Stimulated activated CD8-positive, alpha-beta memory T cell treated with anti-CD3 and anti-CD28 coated beads, Interleukin-7, amount 100 ng/mL, for 4 hours (primary cell): Measurements from ENCODE around the gene SIGLEC7.
A peak's percentile ranks its signal among the peaks of the same experiment; 100 is the strongest.

Experiments
- DNase-seq, 2 donors: peaks; one replicate each; pipeline ENCODE4 v3.0.0-alpha.2; 2020; ENCODE audit warnings: low read depth in 2 of 2

SIGLEC7 gene

DNA sequence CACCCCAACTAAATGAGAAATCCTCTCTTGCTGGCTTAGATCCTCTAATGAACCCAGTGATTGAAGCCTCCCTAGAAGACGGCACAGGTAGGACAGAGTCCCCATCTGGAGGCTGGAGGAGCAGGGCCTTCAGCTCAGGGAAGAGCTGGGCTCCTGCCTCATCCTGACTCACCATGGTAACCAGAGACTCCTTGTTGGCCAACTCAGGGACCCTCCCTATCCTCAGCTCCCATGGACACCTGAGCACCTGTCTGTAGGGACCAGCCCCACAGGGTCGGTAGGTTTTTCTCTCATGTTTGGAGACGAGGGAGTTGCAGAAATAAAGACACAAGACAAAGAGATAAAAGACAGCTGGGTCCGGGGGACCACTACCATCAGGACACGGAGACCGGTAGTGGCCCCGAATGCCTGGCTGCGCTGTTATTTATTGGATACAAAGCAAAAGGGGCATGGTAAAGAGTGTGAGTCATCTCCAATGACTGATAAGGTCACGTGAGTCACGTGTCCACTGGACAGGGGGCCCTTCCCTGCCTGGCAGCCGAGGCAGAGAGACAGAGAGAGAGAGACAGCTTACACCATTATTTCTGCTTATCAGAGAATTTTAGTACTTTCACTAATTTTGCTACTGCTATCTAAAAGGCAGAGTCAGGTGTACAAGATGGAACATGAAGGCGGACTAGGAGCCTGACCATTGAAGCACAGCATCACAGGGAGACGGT, 26.6 kb downstream of the SIGLEC7 start:
- no peak for DNase-seq

- DNase-seq: peak; percentile 32 to 45
Measured at GRCh38 chr19:51169283-51169918, 27.3 kb downstream of the SIGLEC7 start.

DNA sequence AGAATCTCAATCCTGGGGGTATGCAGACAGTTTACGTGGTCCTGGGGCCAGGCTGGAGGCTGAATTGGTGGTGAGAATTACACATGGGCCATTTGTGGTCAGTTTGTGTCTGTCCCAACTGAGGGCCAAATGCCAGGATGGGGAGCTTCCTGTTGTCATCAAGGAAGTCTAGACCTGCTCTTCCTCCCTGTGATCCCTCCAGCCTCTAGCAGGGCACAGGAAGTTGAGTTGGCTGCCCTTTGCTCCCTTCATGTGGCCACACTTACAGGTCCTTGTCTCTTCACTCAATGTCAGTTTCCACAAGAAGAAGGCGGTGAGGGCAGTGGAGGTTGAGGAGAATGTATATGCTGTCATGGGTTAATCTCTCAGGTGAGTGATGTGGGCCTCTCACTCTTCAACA, 30.1 kb downstream of the SIGLEC7 start:
- DNase-seq: no peak

DNA sequence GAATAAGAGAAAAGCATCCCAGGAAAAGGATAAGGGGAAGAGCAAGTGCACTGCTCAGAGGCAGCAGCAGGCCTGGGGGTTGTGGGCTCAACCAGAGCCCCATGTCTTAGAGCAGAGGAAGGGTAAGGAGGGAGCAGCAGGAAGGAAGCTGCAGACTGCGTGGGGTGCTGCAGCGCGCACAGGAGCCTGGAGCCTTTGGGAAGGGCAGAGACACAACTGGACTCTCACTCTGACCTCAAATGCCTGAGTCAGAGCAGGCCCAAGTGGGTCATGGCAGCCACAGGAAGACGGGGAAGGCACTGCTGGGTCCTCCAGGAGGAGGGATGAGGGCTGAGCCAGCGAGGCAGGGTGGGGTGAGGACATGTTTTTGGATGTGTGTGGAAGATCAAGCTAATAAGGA, 31.6 kb downstream of the SIGLEC7 start:
- no peak for DNase-seq

- DNase-seq: no peak
Measured at GRCh38 chr19:51179256-51179655, 37.2 kb downstream of the SIGLEC7 start.

DNA sequence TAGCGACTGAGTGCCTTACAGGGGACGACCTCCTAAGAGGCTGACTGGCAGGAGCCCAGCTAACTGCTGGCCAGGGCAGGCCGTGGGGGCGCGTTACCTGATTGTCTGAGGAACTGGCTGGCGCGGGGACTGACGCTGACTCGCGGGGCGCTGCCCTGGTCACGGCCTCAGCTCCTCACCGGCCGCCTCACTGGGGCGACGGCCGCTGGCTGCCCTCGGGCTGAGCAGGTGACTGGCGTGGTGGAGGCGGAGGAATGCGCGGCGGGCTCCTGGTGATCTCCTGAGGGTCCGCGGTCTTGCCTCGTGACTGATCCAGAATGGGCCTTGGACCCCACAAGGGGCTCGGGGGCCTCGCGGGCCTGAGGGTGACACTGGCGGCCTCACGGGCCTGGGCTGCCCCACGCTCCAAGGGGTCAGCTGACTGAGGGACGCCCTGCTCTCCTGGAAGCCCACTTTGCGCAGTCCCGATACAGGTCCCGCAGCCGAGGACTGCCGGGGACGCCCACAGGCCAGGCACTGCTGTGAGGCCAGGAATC, 39.3 kb downstream of the SIGLEC7 start:
- no peak for DNase-seq

DNA sequence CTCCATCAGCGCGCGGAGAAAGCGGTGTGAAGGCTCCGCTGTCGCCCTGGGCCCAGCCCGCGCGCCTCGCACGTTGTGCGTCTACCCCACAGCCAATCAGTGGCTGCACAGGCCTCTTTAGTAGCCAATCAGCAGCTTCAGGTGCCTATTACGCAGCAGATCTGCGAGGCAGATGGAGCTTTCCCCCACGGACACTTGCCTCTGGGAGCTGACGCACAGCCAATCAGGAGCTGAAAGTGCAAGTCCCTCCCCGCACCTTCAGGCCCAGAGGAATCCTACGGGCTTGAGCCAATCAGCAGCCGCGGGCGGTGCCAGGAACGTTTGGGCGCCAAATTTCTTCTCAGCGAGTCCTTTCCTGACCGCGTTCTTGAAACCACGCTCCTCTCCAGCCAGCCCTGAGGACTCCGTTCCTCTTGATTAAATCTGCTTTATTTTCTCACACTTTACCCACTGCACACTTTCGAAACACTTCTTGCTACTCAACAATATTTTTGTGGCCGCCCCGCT, 39.9 kb downstream of the SIGLEC7 start:
- no peak for DNase-seq

GRCh38 chr19:51183629-51184028, 41.5 kb downstream of the SIGLEC7 start:
- DNase-seq: no peak

- DNase-seq: no peak
Measured at GRCh38 chr19:51185069-51185867, 43.2 kb downstream of the SIGLEC7 start.

GRCh38 chr19:51185868-51186215, 43.7 kb downstream of the SIGLEC7 start:
- DNase-seq: no peak

DNA sequence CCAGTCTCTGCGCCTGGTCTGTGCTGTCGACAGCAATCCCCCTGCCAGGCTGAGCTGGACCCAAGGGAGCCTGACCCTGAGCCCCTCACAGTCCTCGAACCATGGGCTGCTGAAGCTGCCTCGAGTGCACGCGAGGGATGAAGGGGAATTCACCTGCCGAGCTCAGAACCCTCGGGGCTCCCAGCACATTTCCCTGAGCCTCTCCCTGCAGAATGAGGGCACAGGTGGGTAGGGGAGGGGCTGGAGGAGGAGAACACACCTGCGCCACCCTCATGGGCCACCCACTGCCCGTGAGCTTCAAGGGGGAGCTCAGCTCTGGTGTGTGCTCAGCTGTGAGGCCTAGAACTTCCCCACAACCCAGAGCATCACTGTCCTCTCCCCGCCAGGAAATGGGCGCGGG, 44.2 kb downstream of the SIGLEC7 start:
- DNase-seq: no peak

GRCh38 chr19:51187395-51188226, 45.5 kb downstream of the SIGLEC7 start:
- no peak for DNase-seq

- DNase-seq: no peak
Measured at GRCh38 chr19:51188227-51188559, 46.1 kb downstream of the SIGLEC7 start.

- no peak for DNase-seq
Measured at GRCh38 chr19:51192689-51193088, 50.6 kb downstream of the SIGLEC7 start.

DNA sequence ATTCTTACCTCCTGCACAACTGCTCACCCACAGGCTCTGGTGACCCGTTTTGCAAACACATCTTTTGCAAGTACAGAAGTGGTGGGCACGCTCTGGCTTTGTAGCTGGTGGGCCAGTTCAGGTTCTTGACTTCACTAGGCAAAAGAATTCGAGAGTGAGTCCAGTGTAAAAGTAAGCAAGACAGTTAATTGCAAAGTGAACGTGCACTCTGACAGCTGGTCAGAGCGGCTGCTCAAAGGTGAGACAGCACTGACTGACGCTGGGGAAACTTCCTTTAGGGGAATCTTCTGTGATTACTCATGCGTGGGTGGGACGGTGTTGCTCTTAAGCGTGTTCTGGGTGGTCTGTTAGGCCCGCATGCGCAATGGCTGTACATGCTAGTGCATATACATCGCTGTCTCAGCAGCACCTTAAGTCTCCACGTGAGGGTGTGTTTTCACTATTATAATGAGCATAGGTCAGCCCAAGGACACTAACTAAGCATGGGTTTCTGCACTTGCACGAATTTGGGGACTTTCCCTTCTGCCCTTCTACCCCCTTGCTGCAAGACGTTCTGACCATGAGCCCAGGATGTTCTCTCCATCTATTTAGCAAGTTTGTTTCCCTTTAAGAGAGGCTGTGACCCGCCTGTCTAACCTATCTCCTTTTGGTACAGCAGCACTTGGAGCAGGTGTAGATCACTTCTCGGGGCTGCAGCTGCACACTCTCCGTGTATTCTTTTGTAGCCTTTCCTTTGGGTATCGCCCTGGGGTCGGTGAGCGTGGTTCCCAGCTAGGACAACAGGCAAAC, 52.6 kb downstream of the SIGLEC7 start:
- DNase-seq: no peak

DNA sequence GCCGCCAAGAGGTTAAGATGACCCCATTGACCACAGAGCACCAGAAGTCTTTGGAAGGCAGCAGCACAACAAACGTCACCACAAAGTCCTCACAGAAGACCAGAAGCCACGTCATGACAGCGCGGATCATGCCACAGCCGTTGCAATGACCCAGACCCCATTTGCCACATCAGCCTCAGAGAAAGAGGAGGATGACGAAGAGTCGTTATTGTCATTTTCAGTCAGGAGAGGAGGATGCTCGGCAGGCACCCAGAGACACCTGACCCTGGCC, 53.1 kb downstream of the SIGLEC7 start:
- no peak for DNase-seq

- no peak for DNase-seq
Measured at GRCh38 chr19:51195616-51196015, 53.5 kb downstream of the SIGLEC7 start.

DNA sequence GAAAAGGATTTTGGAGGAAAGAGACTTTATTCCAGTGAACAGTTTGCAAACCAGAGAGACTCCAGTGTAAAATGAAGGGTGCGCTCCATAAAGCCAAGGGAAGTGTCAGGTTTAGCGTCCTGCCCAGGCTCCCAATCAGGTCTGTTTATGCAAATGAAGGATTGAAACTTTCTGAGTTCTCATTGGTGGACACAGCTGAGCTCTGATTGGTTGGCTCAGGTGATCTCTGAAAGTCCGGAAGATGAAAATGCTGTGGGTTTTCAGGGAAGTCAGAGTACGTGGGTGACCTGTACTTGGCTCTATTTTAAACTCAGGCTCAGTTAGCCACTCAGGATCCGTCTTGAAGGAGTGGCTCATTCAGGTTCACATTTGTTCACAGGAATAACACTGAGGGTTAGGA, 54.1 kb downstream of the SIGLEC7 start:
- no peak for DNase-seq

- no peak for DNase-seq
Measured at GRCh38 chr19:51198641-51199040, 56.5 kb downstream of the SIGLEC7 start.

GRCh38 chr19:51200071-51200666, 58.1 kb downstream of the SIGLEC7 start:
- no peak for DNase-seq

DNA sequence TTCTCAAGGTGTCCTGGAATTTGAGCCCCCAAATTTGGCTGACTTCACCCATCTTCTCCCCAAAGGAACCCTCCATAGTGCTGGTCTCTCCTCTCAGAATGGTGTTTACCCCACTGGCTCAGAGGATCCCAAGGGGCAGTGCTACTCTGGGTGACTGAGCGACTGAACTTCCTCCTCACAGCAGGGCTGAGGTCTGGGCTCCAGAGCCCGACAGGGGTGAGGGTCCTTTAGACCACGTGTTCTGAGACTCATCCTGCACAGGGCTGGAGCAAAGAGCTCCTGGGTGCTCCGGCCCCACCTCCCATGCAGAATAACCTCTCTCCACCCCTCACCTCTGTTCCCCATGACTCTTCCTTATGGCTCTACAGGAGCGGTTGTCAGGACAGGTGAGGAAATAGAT, 59.6 kb downstream of the SIGLEC7 start:
- DNase-seq: no peak
